HPDE6-E6E7 (cell line): Measurements from ENCODE around the gene KRT36.

Experiments
- DNase-seq: peaks from one replicate; pipeline ENCODE4 v3.0.0; 2011; ENCODE audit warnings: missing footprints; ENCODE audit errors: extremely low spot score

The KRT36 gene

DNA sequence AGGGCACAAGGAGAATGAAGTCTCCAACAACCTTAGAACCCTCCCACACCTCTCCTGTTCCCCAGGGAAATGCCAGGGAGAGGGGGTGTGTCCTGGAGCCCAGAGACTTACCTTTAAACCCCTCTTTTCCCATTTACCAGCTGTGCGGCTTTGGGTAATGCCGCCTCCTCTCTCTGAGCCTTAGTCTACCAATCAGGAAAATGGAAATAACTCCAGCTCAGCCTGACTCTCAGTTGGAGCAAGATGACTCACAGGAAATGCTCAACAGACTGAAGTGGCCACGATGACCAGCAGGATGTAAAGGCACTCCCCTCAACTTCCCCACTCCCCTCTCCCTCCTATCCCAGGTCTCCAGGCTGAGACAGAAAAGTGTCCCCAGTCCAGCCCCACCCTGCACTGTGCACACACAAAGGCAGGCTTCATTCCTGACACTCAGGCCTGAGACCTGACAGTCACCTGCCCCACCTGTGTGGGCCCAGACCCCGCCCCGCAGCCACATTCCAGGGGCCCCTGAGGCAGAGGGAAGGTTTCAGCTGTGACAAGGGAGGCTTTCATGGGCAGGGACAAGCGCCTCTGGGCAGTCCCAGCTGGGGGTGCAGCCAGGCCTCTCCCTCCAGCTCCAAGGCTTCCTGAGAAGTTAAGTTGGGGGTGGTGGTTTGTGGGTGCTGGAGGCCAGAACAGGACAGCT, 32.0 kb upstream of the KRT36 start:
- DNase-seq = peak; percentile 78

DNA sequence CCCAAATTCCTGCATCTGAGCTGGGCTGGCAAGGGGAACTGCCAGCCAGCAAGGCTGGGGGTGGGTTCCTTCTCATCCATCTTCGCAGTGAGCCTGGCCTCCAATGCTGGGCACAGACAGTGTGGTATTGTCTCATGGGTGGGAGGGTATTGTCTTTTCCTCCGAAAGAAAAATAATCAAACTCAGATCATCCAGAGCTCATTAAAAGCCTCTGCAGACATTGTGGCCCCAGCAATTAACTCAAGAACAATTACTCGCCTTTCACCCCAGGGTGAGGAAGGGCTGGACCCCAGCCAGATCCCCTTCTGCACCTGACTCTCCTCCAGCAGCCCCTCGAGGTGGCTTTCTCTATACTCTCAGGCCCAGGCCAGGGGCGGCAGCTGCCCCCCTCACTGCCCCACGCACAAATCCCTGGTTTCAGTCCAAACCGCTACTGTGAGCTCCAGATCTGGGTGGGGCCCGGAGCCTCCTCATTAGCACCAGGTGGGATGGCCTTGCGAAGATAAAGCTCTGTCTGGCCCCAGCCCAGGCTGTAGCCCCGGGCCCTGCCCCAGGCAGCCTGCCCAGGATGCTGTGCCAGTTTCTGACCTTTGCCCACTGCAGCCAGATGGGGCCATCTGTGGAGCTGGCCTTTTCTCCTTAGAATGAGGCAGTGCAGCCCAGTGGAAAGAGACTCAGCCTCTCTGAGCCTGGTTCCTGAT, 31.3 kb upstream of the KRT36 start:
- no peak for DNase-seq

- peak; percentile 69 for DNase-seq
Observed at GRCh38 chr17:41519501-41520224, 30.0 kb upstream of the KRT36 start.

DNA sequence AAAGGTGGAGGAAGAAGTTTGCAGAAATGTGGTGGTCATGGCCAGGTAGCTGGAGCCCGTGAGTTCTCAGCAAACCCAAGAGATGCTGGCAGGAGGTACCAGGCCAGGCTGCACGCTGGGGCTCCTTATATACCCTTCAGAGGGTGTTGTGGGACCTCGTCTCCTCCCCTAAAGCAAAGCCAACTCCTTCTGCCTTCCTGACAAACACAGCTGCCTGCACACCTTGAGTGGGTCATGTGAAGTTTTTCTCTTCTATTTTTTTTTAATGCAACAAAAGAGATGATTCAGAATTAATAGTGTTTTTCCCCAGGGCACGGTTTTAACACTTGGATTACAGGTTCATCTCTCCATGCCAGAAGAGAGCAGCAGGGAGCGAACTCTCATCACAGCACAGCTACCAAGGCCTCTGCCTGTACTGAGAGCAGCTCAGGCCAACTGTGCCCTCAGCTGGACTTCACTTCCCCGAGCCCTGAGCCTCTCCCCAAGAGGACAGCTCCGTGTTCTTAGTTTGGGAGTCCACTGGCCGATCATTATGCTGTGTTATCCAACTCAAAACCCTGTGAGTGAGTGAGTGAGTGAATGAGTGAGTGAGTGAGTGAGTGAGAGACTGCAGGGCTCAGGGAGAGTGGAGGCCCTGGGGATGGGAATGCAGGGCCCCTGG, 29.2 kb upstream of the KRT36 start, which contains the start of gene KRT15:
Gene KRT15, minus strand, starts transcription at position 102 of the 661 bp plus-strand sequence. Its CDS starts 63 bp downstream, at position 39.
- DNase-seq = no peak

GRCh38 chr17:41518031-41518430, 28.3 kb upstream of the KRT36 start:
- DNase-seq = no peak

DNA sequence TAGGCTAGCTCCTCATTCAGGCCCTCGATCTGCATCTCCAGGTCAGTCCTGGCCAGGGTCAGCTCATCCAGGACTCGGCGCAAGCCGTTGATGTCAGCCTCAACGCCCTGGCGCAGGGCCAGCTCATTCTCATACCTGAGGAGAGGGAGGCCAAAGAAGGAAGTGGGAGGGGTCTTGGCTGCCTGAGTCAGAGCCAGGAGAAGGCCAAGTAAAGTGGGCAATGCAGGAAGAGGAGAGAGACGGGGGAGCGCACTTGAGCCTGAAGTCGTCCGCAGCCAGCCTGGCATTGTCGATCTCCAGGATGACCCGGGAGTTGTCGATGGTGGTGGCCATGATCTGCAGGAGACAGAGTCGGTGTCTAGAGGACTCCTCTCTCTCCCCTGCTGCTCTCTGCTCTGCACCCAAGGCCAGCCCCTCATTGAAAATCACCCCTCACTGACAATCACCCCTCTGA, 27.1 kb upstream of the KRT36 start:
- no peak for DNase-seq

GRCh38 chr17:41516147-41516829, 26.6 kb upstream of the KRT36 start:
- DNase-seq = no peak

DNA sequence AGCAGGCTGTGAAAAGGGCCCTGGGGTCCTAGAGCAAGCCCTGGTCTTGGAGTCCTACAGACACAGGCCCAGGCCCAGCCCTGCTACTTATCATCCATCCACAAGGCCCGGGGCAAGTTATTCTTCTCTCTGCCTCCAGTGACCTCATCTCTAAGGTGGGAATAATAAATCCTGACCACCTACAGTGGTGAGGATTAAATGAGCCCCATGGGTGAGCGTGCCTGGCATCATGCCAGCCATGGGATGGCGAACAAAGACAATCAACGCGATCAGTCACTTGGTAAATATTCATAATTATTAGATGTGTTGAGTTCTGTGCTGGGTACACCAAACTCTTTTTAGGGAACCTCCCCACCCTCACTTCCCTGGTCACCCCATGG, 23.4 kb upstream of the KRT36 start:
- DNase-seq = no peak

- DNase-seq = no peak
Observed at GRCh38 chr17:41512546-41513167, 22.9 kb upstream of the KRT36 start.

DNA sequence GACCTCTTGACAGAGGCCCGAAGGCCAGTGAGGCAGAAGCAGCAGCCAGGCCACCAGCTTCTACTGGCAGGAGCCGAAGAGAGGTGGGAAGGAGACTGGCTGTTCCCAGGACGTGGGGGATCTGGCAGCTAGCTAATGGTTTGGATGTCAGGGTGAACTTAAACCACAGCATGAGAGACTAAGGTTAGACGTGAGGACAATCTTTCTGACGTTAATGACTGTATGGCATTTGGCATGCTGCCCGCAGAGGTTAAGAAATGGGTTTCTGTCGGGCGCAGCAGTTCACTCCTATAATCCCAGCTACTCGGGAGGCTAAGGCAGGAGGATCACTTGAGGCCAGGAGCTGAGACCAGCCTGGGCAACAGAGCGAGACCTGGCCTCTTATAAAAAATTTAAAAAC, 22.0 kb upstream of the KRT36 start:
- DNase-seq = no peak

GRCh38 chr17:41511116-41511515, 21.4 kb upstream of the KRT36 start:
- no peak for DNase-seq

- DNase-seq = no peak
Observed at GRCh38 chr17:41510251-41511065, 20.7 kb upstream of the KRT36 start.

- peak; percentile 84 for DNase-seq
Observed at GRCh38 chr17:41507315-41507880, 17.7 kb upstream of the KRT36 start.

- no peak for DNase-seq
Observed at GRCh38 chr17:41505809-41506767, 16.4 kb upstream of the KRT36 start.

- no peak for DNase-seq
Observed at GRCh38 chr17:41505007-41505808, 15.5 kb upstream of the KRT36 start, which contains the start of gene KRT13. Gene KRT13 (minus strand): TSS chr17:41505612. CDS start chr17:41505550, 62 bp downstream.

DNA sequence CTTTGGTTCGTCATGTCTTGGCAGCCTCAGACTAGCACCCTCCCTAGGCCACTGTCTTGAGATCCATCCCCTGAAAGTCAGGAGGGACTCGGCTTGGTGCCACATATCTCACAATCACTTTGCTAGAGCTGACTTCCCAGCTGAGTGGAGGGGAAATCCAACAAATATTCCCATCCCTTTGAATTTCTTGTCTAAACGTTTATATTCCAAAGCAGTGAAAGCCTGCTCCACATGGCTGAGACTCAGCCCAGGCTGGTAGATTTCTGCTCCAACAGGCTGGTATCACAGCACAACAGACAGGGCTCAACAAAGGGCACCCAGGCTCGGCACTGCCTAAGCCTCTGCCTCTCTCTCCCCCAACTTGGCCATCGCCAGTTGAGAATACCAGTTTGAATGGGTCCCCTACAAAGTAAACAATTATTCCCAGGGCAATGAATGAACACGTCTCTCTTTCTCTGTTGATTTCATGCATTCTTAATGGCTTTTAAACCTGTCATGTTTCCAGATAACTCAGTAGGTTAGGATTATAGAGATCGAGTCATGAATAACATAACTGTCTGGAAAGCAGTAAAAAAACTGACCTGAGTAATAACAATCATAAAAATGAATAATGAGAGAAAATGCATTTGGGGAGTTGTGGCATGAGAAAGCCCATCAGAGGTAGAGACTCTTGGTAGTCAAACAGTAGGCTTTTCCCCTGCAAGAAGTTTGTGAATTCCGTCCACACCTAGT, 14.7 kb upstream of the KRT36 start:
- no peak for DNase-seq

- DNase-seq = no peak
Observed at GRCh38 chr17:41503202-41503601, 13.5 kb upstream of the KRT36 start.
